SK-N-SH (cell line): ENCODE data around the gene IGHMBP2.

Experiments
- CTCF ChIP-seq: fragments of 200-600 bp; sonication (generic); IDR thresholded peaks from 2 replicates; pipeline ENCODE4 v1.6.1; 2017; ENCODE audit warnings: antibody characterized with exemption, mild to moderate bottlenecking, moderate library complexity
- EP300 ChIP-seq, 2 experiments: IDR thresholded peaks; 2 replicates each; pipeline versions ENCODE4 v1.4.0 to v1.6.1; 2012; ENCODE audit warnings: borderline replicate concordance in 1 of 2, low read depth in 1 of 2, low read length in 1 of 2
- NFIC ChIP-seq: IDR thresholded peaks from 2 replicates; pipeline ENCODE4 v1.4.0; 2012; ENCODE audit warnings: borderline replicate concordance
- POLR2AphosphoS5 ChIP-seq: IDR thresholded peaks from 2 replicates; pipeline ENCODE4 v1.6.1; 2012; ENCODE audit warnings: low read depth, low read length
- REST ChIP-seq: IDR thresholded peaks from 2 replicates; pipeline ENCODE4 v1.6.1; 2012; ENCODE audit warnings: mild to moderate bottlenecking, low read depth, low read length, moderate library complexity
- SMC3 ChIP-seq: IDR thresholded peaks from 2 replicates; pipeline ENCODE4 v1.6.1; 2012; ENCODE audit warnings: low read depth, low read length, improper control_type of control experiment
- TAF1 ChIP-seq: IDR thresholded peaks from 2 replicates; pipeline ENCODE4 v1.6.1; 2012; ENCODE audit warnings: low read depth, mild to moderate bottlenecking, low read length, moderate library complexity, borderline replicate concordance
- TF ChIP-seq, protein P1 (sequence below): IDR thresholded peaks from 2 replicates; pipeline ENCODE4 v1.4.0; 2012; ENCODE audit warnings: low read depth

DNA sequence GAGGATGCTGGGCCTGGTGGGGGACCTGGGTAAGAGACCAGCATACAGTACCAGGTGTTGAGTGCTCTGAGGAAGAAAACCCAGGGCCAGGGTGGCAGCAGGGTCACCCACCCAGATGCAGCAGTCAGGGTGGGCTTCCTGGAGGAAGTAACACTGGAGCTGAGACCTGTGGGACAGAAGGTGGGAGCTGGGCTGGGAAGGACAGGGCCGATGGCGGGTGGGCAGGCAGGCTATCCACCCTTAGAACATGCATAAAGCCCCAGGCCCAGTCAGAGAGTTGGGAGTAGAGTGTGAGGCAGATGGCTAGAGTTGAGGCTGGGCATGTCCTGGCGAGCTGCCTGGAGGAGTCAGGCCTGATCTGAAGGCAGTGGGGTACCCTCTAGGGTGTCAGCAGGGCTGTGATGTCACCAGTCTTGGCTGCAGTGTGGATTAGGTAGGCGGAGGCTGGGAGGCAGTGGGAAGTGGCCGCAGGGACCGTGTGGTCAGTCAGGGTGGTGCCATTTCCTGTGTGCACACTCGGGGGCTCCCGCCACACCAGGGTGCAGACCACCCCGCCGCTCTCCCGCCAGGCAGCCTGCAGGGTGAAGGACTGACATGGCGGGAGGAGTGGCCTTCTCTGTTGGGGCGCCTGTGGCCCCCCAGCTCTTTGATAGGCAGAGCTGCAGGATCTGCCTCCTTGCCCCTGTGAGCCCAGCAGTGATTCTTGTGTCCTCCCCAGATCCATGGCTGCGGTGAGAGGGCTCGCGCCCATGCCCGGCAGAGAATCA, 35.3 kb downstream of the IGHMBP2 start:
- TF ChIP-seq TAF1 (no peak), CTCF (no peak), EP300 (IDR thresholded peaks at IDR 0.05; ENCODE audit: borderline replicate concordance in 1 of 2, low read depth in 1 of 2, low read length in 1 of 2) (no peak), POLR2AphosphoS5 (no peak), SMC3 (no peak), NFIC (no peak), REST (no peak)
- TF ChIP-seq, protein P1, sequence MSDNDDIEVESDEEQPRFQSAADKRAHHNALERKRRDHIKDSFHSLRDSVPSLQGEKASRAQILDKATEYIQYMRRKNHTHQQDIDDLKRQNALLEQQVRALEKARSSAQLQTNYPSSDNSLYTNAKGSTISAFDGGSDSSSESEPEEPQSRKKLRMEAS: no peak
